Adrenal gland (tissue), 5 donors: ENCODE results near the gene CAMK2A.

Experiments used
- CTCF ChIP-seq, 6 experiments: fragments of 450-650 bp in 4 of 6; fragments of 200-600 bp in 2 of 6; sonication (generic) in 1 of 6; IDR thresholded peaks; 1 replicate in 5 of 6; 2 replicates in 1 of 6; pipeline versions ENCODE4 v1.5.1 to v1.8.0; 2016 to 2021; ENCODE audit warnings: antibody characterized with exemption in 6 of 6, mild to moderate bottlenecking in 2 of 6, moderate library complexity in 1 of 6
- POLR2A ChIP-seq, 2 donors: fragments of 450-650 bp; IDR thresholded peaks; one replicate each; pipeline ENCODE4 v1.6.1; 2017; ENCODE audit warnings: antibody characterized with exemption in 2 of 2, mild to moderate bottlenecking in 2 of 2, moderate library complexity in 1 of 2
- donor health status: DM: no; HTN: no; CAD: no.

- TF ChIP-seq POLR2A (IDR thresholded peaks at IDR 0.05), result no peak
- no peak for TF ChIP-seq CTCF (IDR thresholded peaks at IDR 0.05)
Measured at GRCh38 chr5:150180241-150181026, 109.1 kb downstream of the CAMK2A start.
